Astrocyte of the hippocampus (primary cell): ENCODE measurements around the gene FHL2.

Experiments used
- DNase-seq: peaks from one replicate; pipeline ENCODE4 v3.0.0; 2011; ENCODE audit warnings: low read depth, low spot score

The FHL2 gene

GRCh38 chr2:105422801-105423200, 23.9 kb upstream of the FHL2 start:
- DNase-seq, result no peak

GRCh38 chr2:105421053-105421452, 22.2 kb upstream of the FHL2 start:
- no peak for DNase-seq

GRCh38 chr2:105418522-105418921, 19.7 kb upstream of the FHL2 start:
- no peak for DNase-seq

- DNase-seq, result peak; percentile 60
These were observed 19.1 kb upstream of the FHL2 start for GRCh38 chr2:105417857-105418436.

GRCh38 chr2:105416156-105416555, 17.3 kb upstream of the FHL2 start:
- DNase-seq, result no peak

GRCh38 chr2:105415007-105415406, 16.2 kb upstream of the FHL2 start:
- DNase-seq, result no peak

- DNase-seq, result no peak
These were observed 14.4 kb upstream of the FHL2 start for GRCh38 chr2:105413206-105413605.

GRCh38 chr2:105412584-105412983, 13.7 kb upstream of the FHL2 start:
- DNase-seq, result no peak

- no peak for DNase-seq
These were observed 13.0 kb upstream of the FHL2 start for GRCh38 chr2:105411720-105412407.

GRCh38 chr2:105410554-105410953, 11.7 kb upstream of the FHL2 start:
- peak; percentile 88 for DNase-seq

- DNase-seq, result peak; percentile 98
These were observed 10.9 kb upstream of the FHL2 start for GRCh38 chr2:105409717-105410116.

- DNase-seq, result no peak
These were observed 9.3 kb upstream of the FHL2 start for GRCh38 chr2:105407946-105408743.

- peak; percentile 57 for DNase-seq
These were observed 7.4 kb upstream of the FHL2 start for GRCh38 chr2:105406221-105406620.

- peak; percentile 56 for DNase-seq
These were observed 6.4 kb upstream of the FHL2 start for GRCh38 chr2:105405291-105405690.

GRCh38 chr2:105404736-105405135, 5.9 kb upstream of the FHL2 start:
- peak; percentile 75 for DNase-seq

GRCh38 chr2:105403783-105404698, 5.2 kb upstream of the FHL2 start:
- peak; percentile 95 for DNase-seq

- DNase-seq, result no peak
These were observed 4.5 kb upstream of the FHL2 start for GRCh38 chr2:105403241-105403782.

- no peak for DNase-seq
These were observed 4.0 kb upstream of the FHL2 start for GRCh38 chr2:105402809-105403208.

- DNase-seq, result no peak
These were observed 3.0 kb upstream of the FHL2 start for GRCh38 chr2:105401867-105402266.

- DNase-seq, result no peak
These were observed 1.3 kb upstream of the FHL2 start for GRCh38 chr2:105400138-105400540.

GRCh38 chr2:105399207-105399861, 483 bp upstream of the FHL2 start:
- no peak for DNase-seq
